ENCODE data around the gene PTPRM. TPM values are rescaled to one million over a fixed set of nuclear protein-coding genes. Genes with fewer than 3 reads are reported as not detected.

Gene PTPRM
- total RNA-seq, 1 experiment from 2014 or later: 11.1 TPM

- H3K27ac Mint-ChIP-seq: no peak overlapping the region
- peaks cover 12% of the 10 kb centered on the region for H3K27me3 Mint-ChIP-seq (ENCODE audit: low read depth)
- DNase-seq (ENCODE audit: low spot score) (no peak), ATAC-seq (no peak)
- H3K36me3 Mint-ChIP-seq: no peaks in the 10 kb centered on the region
- peaks cover 23% of the 10 kb centered on the region for H3K4me1 Mint-ChIP-seq
- H3K4me3 Mint-ChIP-seq: no peak overlapping the region
- ChIA-PET POLR2A (no interaction called here), CTCF (no interaction called here)
- H3K9me3 Mint-ChIP-seq: no peaks in the 10 kb centered on the region
- TF ChIP-seq NFE2L1 (CRISPR knock-in tag; IDR thresholded peaks at IDR 0.05) (no peak), ZNF232 (CRISPR knock-in tag; IDR thresholded peaks at IDR 0.05) (no peak), NFYB (CRISPR knock-in tag; conservative IDR thresholded peaks at IDR 0.05; ENCODE audit: low read depth) (no peak), ZNF317 (CRISPR knock-in tag; IDR thresholded peaks at IDR 0.05; ENCODE audit: borderline replicate concordance, low read depth) (peak; percentile 50; the same call in 1 of the 2 replicates)
These were observed 798.4 kb downstream of the PTPRM start for GRCh38 chr18:8365528-8365927.

GRCh38 chr18:8366070-8366469 is 799.0 kb downstream of the PTPRM start:
- H3K4me1 Mint-ChIP-seq: peaks cover 23% of the 10 kb centered on the region
- no peak for DNase-seq (ENCODE audit: low spot score)
- no peaks in the 10 kb centered on the region for H3K9me3 Mint-ChIP-seq
- peaks cover 12% of the 10 kb centered on the region for H3K27me3 Mint-ChIP-seq (ENCODE audit: low read depth)
- H3K36me3 Mint-ChIP-seq: no peaks in the 10 kb centered on the region
- no peak overlapping the region for H3K27ac Mint-ChIP-seq
- no peak overlapping the region for H3K4me3 Mint-ChIP-seq
- no peak for ATAC-seq
- POLR2A ChIA-PET: no interaction called here
- CTCF ChIA-PET: no interaction called here
- no peak for TF ChIP-seq ZNF512 (CRISPR knock-in tag; IDR thresholded peaks at IDR 0.05; ENCODE audit: borderline replicate concordance)
- TF ChIP-seq AR (CRISPR knock-in tag; IDR thresholded peaks at IDR 0.05): no peak
- no peak for TF ChIP-seq NFATC4 (CRISPR knock-in tag; IDR thresholded peaks at IDR 0.05)
- no peak for TF ChIP-seq PRDM15 (CRISPR knock-in tag; IDR thresholded peaks at IDR 0.05)
- TF ChIP-seq TP53 (CRISPR knock-in tag; IDR thresholded peaks at IDR 0.05): no peak
- no peak for TF ChIP-seq JUN (CRISPR knock-in tag; IDR thresholded peaks at IDR 0.05)
- TF ChIP-seq ERG (CRISPR knock-in tag; IDR thresholded peaks at IDR 0.05): no peak
- TF ChIP-seq CDX4 (CRISPR knock-in tag; IDR thresholded peaks at IDR 0.05; ENCODE audit: borderline replicate concordance): no peak
- no peak for TF ChIP-seq FOXP4 (CRISPR knock-in tag; IDR thresholded peaks at IDR 0.05)
- no peak for TF ChIP-seq ZMAT4 (CRISPR knock-in tag; IDR thresholded peaks at IDR 0.05)
- TF ChIP-seq RELA (CRISPR knock-in tag; IDR thresholded peaks at IDR 0.05; ENCODE audit: borderline replicate concordance): no peak
- no peak for TF ChIP-seq MXD4 (CRISPR knock-in tag; IDR thresholded peaks at IDR 0.05; ENCODE audit: borderline replicate concordance)
- no peak for TF ChIP-seq ZBTB21 (CRISPR knock-in tag; IDR thresholded peaks at IDR 0.05; ENCODE audit: borderline replicate concordance)
- TF ChIP-seq ZNF423 (CRISPR knock-in tag; IDR thresholded peaks at IDR 0.05): no peak
- TF ChIP-seq HMGXB4 (CRISPR knock-in tag; IDR thresholded peaks at IDR 0.05): no peak
- TF ChIP-seq NR3C1 (CRISPR knock-in tag; conservative IDR thresholded peaks at IDR 0.05; ENCODE audit: low read depth): no peak
- TF ChIP-seq TCF7 (CRISPR knock-in tag; IDR thresholded peaks at IDR 0.05; ENCODE audit: low read depth): no peak
